Neural progenitor cell (in vitro differentiated cells): ENCODE data around the gene SLC19A3.

Source experiments
- EZH2 ChIP-seq: fragments of 200-600 bp; sonication (generic); IDR thresholded peaks from 2 replicates; pipeline ENCODE4 v1.6.1; 2017; ENCODE audit warnings: antibody characterized with exemption, mild to moderate bottlenecking, moderate library complexity
- EZH2phosphoT487 ChIP-seq: fragments of 200-600 bp; sonication (generic); IDR thresholded peaks from 2 replicates; pipeline ENCODE4 v1.6.1; 2017; ENCODE audit warnings: antibody characterized with exemption
- TF ChIP-seq, protein P1 (sequence below): fragments of 200-600 bp; sonication (generic); IDR thresholded peaks from 2 replicates; pipeline ENCODE4 v1.5.1; 2017; ENCODE audit warnings: antibody characterized with exemption, mild to moderate bottlenecking

- TF ChIP-seq, protein P1, sequence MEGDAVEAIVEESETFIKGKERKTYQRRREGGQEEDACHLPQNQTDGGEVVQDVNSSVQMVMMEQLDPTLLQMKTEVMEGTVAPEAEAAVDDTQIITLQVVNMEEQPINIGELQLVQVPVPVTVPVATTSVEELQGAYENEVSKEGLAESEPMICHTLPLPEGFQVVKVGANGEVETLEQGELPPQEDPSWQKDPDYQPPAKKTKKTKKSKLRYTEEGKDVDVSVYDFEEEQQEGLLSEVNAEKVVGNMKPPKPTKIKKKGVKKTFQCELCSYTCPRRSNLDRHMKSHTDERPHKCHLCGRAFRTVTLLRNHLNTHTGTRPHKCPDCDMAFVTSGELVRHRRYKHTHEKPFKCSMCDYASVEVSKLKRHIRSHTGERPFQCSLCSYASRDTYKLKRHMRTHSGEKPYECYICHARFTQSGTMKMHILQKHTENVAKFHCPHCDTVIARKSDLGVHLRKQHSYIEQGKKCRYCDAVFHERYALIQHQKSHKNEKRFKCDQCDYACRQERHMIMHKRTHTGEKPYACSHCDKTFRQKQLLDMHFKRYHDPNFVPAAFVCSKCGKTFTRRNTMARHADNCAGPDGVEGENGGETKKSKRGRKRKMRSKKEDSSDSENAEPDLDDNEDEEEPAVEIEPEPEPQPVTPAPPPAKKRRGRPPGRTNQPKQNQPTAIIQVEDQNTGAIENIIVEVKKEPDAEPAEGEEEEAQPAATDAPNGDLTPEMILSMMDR = no peak
- TF ChIP-seq EZH2 (no peak), EZH2phosphoT487 (no peak)
These were observed 6.7 kb upstream of the SLC19A3 start, which contains the start of gene SCYGR6 for GRCh38 chr2:227724394-227725039.
